Ovary (tissue), 3 donors: ENCODE results near the gene ZNF511.

Experiments
- CTCF ChIP-seq, 3 donors: fragments of 450-650 bp in 2 of 3; fragments of 200-600 bp in 1 of 3; IDR thresholded peaks; one replicate each; pipeline versions ENCODE4 v1.5.1 to v1.8.0; 2016 to 2022; ENCODE audit warnings: antibody characterized with exemption in 3 of 3, mild to moderate bottlenecking in 1 of 3
- POLR2A ChIP-seq: fragments of 450-650 bp; IDR thresholded peaks from one replicate; pipeline ENCODE4 v1.6.1; 2017; ENCODE audit warnings: antibody characterized with exemption, mild to moderate bottlenecking, moderate library complexity
- donor health status: DM: no; HTN: no; CAD: no.

GRCh38 chr10:133312769-133313145 is 4.0 kb downstream of the ZNF511 start:
- TF ChIP-seq CTCF (IDR thresholded peaks at IDR 0.05) (no peak), POLR2A (no peak)
